RKO (cell line): ENCODE measurements around the gene PDIA2.
"Not testable (repeated sequence)": the region's sequence is repeated elsewhere in the genome, so short reads cannot be mapped to it uniquely, and the experiment has no call there.

Experiments used
- DNase-seq: peaks from one replicate; pipeline ENCODE4 v3.0.0-alpha.2; 2016; ENCODE audit warnings: low spot score

PDIA2 gene

GRCh38 chr16:331181-331814 is 48.3 kb downstream of the PDIA2 start:
- not testable (repeated sequence) for DNase-seq

- DNase-seq: no peak
These were observed 50.6 kb downstream of the PDIA2 start for GRCh38 chr16:333406-334094.

DNA sequence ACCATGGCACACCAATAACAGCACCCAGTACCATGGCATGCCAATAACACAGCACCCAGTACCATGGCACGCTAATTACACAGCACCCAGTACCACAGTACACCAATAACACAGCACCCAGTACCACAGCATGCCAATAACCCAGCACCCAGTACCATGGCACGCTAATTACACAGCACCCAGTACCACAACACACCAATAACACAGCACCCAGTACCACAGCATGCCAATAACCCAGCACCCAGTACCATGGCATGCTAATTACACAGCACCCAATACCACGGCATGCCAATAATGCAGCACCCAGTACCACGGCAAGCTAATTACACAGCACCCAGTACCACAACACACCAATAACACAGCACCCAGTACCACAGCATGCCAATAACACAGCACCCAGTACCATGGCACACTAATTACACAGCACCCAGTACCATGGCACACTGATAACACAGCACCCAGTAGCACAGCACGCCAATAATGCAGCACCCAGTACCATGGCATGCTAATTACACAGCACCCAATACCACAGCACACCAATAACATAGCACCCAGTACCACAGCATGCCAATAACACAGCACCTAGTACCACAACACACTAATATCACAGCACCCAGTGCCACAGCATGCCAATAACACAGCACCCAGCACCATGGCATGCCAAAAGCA is 51.3 kb downstream of the PDIA2 start:
- not testable (repeated sequence) for DNase-seq

- not testable (repeated sequence) for DNase-seq
These were observed 52.1 kb downstream of the PDIA2 start for GRCh38 chr16:334861-335632.

- no peak for DNase-seq
These were observed 53.3 kb downstream of the PDIA2 start for GRCh38 chr16:336269-336668.
